ENCODE data around the gene SLC24A3. TPM values are rescaled to one million over a fixed set of nuclear protein-coding genes. Genes with fewer than 3 reads are reported as not detected.

SLC24A3 gene
- total RNA-seq, 1 donor from 2014 or later = 0.79 TPM

- Histone ChIP-seq H3K4me2 (ENCODE audit: low read length) (no peak overlapping the region), H4K20me1 (ENCODE audit: insufficient read depth, low read length) (no peaks in the 10 kb centered on the region), H3K9ac (ENCODE audit: low read length) (no peak overlapping the region), H3K9me3 (ENCODE audit: insufficient read depth, low read depth, low read length) (no peaks in the 10 kb centered on the region), H3K27me3 (ENCODE audit: insufficient read depth, low read length) (no peaks in the 10 kb centered on the region), H3K79me2 (ENCODE audit: insufficient read depth, low read length) (no peaks in the 10 kb centered on the region), H3K36me3 (ENCODE audit: insufficient read depth, low read length) (no peaks in the 10 kb centered on the region), H3K27ac (ENCODE audit: low read depth, low read length) (no peak overlapping the region), H2AFZ (ENCODE audit: low read depth, low read length) (no peak overlapping the region), H3K4me3 (ENCODE audit: insufficient read depth, low read depth, low read length) (no peak overlapping the region), H3K4me1 (ENCODE audit: insufficient read depth, low read length) (no peaks in the 10 kb centered on the region)
- Mint-ChIP-seq H3K4me3 (ENCODE audit: unreplicated experiment) (no peak overlapping the region), H3K27me3 (ENCODE audit: low read depth, unreplicated experiment) (peaks cover 33% of the 10 kb centered on the region), H3K9me3 (ENCODE audit: unreplicated experiment) (no peaks in the 10 kb centered on the region), H3K27ac (ENCODE audit: unreplicated experiment) (no peak overlapping the region), H3K36me3 (ENCODE audit: low read depth, unreplicated experiment) (no peaks in the 10 kb centered on the region), H3K4me1 (ENCODE audit: low read depth, unreplicated experiment) (no peaks in the 10 kb centered on the region)
- DNase-seq (ENCODE audit: low read depth) (no peak), FAIRE-seq (no peak)
- TF ChIP-seq, protein P1, sequence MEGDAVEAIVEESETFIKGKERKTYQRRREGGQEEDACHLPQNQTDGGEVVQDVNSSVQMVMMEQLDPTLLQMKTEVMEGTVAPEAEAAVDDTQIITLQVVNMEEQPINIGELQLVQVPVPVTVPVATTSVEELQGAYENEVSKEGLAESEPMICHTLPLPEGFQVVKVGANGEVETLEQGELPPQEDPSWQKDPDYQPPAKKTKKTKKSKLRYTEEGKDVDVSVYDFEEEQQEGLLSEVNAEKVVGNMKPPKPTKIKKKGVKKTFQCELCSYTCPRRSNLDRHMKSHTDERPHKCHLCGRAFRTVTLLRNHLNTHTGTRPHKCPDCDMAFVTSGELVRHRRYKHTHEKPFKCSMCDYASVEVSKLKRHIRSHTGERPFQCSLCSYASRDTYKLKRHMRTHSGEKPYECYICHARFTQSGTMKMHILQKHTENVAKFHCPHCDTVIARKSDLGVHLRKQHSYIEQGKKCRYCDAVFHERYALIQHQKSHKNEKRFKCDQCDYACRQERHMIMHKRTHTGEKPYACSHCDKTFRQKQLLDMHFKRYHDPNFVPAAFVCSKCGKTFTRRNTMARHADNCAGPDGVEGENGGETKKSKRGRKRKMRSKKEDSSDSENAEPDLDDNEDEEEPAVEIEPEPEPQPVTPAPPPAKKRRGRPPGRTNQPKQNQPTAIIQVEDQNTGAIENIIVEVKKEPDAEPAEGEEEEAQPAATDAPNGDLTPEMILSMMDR (IDR thresholded peaks at IDR 0.05; ENCODE audit: insufficient read depth, low read depth, low read length) = no peak
- no peak for TF ChIP-seq EZH2 (IDR thresholded peaks at IDR 0.05; ENCODE audit: insufficient read depth, low read length)
These were observed 64.9 kb downstream of the SLC24A3 start for GRCh38 chr20:19277381-19277780.

- H3K27me3 Mint-ChIP-seq (ENCODE audit: low read depth, unreplicated experiment) = peaks cover 19% of the 10 kb centered on the region
- FAIRE-seq = no peak
- peaks cover 2% of the 10 kb centered on the region for H3K9me3 ChIP-seq (ENCODE audit: insufficient read depth, low read depth, low read length)
- peaks cover 2% of the 10 kb centered on the region for H3K4me1 Mint-ChIP-seq (ENCODE audit: low read depth, unreplicated experiment)
- H3K4me1 ChIP-seq (ENCODE audit: insufficient read depth, low read length) = no peaks in the 10 kb centered on the region
- no peak for TF ChIP-seq EZH2 (IDR thresholded peaks at IDR 0.05; ENCODE audit: insufficient read depth, low read length)
- TF ChIP-seq, protein P1 (IDR thresholded peaks at IDR 0.05; ENCODE audit: insufficient read depth, low read depth, low read length) = no peak
- H3K4me3 Mint-ChIP-seq (ENCODE audit: unreplicated experiment) = no peak overlapping the region
- H3K4me2 ChIP-seq (ENCODE audit: low read length) = no peak overlapping the region
- H4K20me1 ChIP-seq (ENCODE audit: insufficient read depth, low read length) = no peaks in the 10 kb centered on the region
- no peaks in the 10 kb centered on the region for H3K79me2 ChIP-seq (ENCODE audit: insufficient read depth, low read length)
- no peaks in the 10 kb centered on the region for H3K9me3 Mint-ChIP-seq (ENCODE audit: unreplicated experiment)
- H2AFZ ChIP-seq (ENCODE audit: low read depth, low read length) = no peak overlapping the region
- H3K9ac ChIP-seq (ENCODE audit: low read length) = no peak overlapping the region
- H3K36me3 Mint-ChIP-seq (ENCODE audit: low read depth, unreplicated experiment) = no peaks in the 10 kb centered on the region
- no peak for DNase-seq (ENCODE audit: low read depth)
- H3K27ac ChIP-seq (ENCODE audit: low read depth, low read length) = no peak overlapping the region
- no peak overlapping the region for H3K4me3 ChIP-seq (ENCODE audit: insufficient read depth, low read depth, low read length)
- H3K27me3 ChIP-seq (ENCODE audit: insufficient read depth, low read length) = no peaks in the 10 kb centered on the region
- no peak overlapping the region for H3K27ac Mint-ChIP-seq (ENCODE audit: unreplicated experiment)
- no peaks in the 10 kb centered on the region for H3K36me3 ChIP-seq (ENCODE audit: insufficient read depth, low read length)
These were observed 71.1 kb downstream of the SLC24A3 start for GRCh38 chr20:19283490-19284025.

GRCh38 chr20:19284400-19285178 lies 72.1 kb downstream of the SLC24A3 start:
- H3K36me3 ChIP-seq (ENCODE audit: insufficient read depth, low read length) = no peaks in the 10 kb centered on the region
- Mint-ChIP-seq H3K4me1 (ENCODE audit: low read depth, unreplicated experiment) (peaks cover 2% of the 10 kb centered on the region), H3K27ac (ENCODE audit: unreplicated experiment) (no peak overlapping the region), H3K36me3 (ENCODE audit: low read depth, unreplicated experiment) (no peaks in the 10 kb centered on the region), H3K27me3 (ENCODE audit: low read depth, unreplicated experiment) (peaks cover 12% of the 10 kb centered on the region), H3K4me3 (ENCODE audit: unreplicated experiment) (no peak overlapping the region), H3K9me3 (ENCODE audit: unreplicated experiment) (no peaks in the 10 kb centered on the region)
- FAIRE-seq (no peak), DNase-seq (ENCODE audit: low read depth) (no peak)
- H3K27me3 ChIP-seq (ENCODE audit: insufficient read depth, low read length) = no peaks in the 10 kb centered on the region
- no peak overlapping the region for H3K4me2 ChIP-seq (ENCODE audit: low read length)
- H4K20me1 ChIP-seq (ENCODE audit: insufficient read depth, low read length) = no peaks in the 10 kb centered on the region
- TF ChIP-seq, protein P1 (IDR thresholded peaks at IDR 0.05; ENCODE audit: insufficient read depth, low read depth, low read length) = no peak
- TF ChIP-seq EZH2 (IDR thresholded peaks at IDR 0.05; ENCODE audit: insufficient read depth, low read length) = no peak
- H2AFZ ChIP-seq (ENCODE audit: low read depth, low read length) = no peak overlapping the region
- H3K79me2 ChIP-seq (ENCODE audit: insufficient read depth, low read length) = no peaks in the 10 kb centered on the region
- H3K9ac ChIP-seq (ENCODE audit: low read length) = no peak overlapping the region
- peaks cover 2% of the 10 kb centered on the region for H3K9me3 ChIP-seq (ENCODE audit: insufficient read depth, low read depth, low read length)
- no peak overlapping the region for H3K4me3 ChIP-seq (ENCODE audit: insufficient read depth, low read depth, low read length)
- no peak overlapping the region for H3K27ac ChIP-seq (ENCODE audit: low read depth, low read length)
- no peaks in the 10 kb centered on the region for H3K4me1 ChIP-seq (ENCODE audit: insufficient read depth, low read length)

Data from astrocyte (in vitro differentiated cells and primary cell).